GM21619 (cell line): Measurements from ENCODE around the gene MAPK11.

Experiments used
- ATAC-seq: cut with Tn5 transposase; IDR thresholded peaks from one replicate; pipeline ENCODE4 v1.9.1; 2021; ENCODE audit not compliant: unreplicated experiment

Gene MAPK11

DNA sequence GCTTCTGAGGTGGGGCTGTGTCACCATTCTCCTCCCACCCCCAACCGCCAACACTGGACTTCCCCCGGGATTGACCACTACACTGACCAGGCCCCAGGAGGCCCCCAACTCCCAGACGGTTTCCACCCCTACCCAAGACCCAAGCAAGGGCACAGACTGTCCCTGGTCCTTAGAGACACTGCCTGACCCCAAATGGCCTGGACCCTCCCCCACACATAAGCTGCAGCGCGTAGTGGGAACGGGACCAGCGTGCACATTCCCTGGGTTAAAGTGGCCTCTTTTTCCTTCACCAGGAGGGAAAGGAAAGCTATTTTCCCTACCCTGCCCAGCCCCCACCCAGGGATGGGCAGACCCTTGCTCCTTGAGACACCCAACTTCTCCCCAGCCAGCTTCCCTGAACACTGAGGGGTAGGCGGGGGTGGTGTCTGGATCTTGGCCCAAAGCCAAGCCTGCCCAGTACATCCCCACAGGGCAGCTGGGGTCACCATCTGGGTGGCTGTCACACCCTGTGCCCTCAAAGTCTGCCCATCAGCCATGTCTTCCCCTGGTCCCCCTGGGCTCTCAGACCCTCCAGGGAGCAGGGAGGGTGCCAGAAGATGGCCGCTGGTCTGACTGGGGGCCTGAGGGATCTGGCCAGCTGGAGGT lies 7.1 kb downstream of the MAPK11 start:
- ATAC-seq: no peak

DNA sequence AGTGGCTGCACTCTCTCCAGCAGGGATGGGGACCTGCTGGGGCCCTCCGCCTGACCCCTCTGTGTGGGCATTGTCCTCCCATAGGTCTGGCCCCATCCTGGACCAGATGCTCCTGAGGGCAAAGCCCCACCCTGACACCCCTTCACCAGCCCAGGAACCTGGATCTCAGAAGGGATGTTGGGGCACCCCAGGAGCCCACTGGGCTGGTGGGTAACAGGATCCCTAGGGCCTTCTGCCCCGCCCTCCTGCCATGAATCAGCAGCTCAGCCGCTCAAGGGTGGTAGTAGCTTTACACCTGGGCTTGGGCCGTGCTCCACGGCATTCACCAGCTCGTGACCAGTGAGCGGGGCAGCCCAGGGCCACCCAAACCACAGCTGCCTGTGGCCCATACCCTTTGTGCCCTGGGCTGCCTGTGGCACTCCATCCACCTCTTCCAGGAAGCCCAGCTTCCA lies 7.7 kb downstream of the MAPK11 start:
- ATAC-seq: no peak

DNA sequence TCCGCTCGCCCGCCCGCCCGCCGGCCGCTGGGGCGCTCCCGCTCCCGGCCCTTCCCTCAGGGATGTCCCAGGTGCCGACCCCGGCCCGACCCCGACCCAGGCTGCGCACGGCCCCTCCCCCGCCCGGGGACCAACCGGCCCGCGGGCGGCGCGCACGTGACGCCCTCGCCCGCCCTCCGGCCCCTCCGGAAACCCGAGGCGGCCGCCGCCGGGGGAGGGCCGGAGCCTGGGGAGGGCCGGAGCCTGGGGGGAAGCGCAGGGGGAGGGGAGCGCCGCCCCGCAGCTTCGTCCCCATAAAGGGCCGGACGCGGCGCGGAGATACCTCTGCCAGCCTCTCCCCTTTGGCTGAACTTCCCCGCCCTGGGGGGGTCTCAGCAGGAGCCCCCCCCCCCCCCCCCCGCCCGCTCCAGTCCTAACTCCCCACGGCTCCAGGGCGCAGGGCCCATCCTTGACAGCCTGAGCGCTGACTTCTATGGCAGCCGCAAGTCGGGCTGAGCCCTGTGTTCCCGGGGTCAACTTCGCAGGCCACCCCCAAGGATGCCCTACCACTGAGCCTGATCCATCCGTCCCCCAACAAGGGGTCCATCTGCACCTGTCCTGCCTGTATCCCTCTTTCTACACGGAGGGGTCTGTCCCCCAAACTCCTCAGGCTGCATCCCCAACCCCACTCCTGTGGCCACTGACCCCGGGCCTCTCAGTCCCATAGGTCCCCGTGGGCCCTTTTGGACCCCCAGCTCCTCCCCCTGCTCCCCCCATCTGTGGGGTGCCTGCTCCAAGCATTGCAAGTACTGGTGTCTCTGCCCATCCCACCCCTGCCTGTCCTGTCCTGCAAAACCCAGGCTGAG lies 8.3 kb downstream of the MAPK11 start, which contains the start of gene MAPK12:
MAPK12 (minus strand) TSS at position 69 of the 845 bp plus-strand sequence. CDS start 174 bp downstream, outside the sequence.
- no peak for ATAC-seq

DNA sequence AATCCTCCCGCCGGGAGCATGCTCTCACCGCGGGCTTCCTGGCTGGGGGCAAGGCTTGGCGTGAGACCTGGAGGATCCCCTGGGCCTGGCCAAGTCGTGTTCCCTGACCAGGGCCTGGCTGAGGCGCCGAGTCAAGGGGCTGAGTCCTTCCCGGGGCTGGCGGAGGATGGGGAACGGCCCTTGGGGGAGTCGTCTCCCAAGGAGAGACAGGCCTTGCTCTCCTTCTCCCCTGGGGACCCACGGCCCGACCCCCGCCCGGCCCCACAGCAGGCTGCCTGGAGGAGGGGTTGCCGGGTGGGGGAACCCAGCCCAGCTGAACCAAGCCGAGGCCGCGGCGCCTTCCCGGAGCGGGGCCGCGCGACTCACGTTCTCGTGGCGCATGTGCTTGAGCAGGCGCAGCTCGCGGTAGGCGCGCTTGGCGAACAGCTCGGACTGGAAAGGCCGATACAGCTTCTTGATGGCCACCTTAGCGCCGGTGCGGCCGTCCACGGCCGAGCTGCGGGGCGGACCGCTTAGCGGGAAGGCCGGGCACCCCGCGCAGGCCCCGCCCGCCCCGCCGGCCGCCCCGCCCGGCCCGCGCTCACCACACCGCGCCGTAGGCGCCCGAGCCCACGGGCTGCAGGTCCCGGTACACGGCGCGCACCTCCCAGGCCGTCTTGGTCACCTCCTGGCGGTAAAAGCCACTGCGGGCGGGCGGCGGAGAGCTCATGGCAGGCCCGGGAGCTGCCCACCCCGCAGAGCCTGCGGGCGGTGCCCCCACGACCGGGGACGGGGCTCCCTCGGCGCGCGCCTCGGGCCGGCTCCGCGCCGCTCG lies 9.2 kb downstream of the MAPK11 start:
- ATAC-seq: no peak

DNA sequence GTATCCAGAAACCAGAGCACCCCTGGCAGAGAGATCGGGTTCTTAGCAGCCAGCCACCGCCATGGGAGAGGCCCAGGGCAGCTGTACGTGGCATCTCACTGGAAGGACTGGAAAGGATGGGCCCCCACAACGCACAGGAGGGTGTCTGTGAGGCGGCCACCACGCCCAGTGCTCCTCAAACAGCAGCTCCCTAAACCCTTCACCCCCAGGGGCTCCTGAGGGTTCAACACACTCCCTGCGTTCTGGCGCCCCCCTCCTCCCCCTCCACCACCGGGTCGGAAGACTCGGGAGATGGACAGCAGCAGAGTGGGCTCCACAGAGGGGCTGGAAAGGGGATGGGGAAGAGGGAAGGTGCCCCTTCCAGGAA lies 9.8 kb downstream of the MAPK11 start:
- no peak for ATAC-seq

DNA sequence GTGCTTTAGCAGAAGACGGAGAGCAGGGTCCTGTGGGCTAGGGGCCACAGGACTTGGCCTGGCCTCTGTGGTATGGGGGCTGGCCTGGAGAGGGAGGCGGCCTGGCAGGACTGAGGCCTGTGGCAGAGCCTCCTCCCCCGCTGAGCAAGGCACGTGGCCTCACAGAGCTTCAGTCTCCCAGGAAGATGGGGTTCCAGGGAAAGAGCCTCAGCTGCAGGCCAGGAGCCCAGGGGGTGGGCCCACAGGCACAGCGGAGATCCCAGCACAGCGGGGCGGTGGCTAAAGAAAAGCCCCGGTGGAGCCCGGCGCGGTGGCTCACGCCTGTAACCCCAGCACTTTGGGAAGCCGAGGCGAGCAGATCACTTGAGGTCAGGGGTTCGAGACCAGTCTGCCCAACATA lies 10.9 kb downstream of the MAPK11 start:
- ATAC-seq: no peak

DNA sequence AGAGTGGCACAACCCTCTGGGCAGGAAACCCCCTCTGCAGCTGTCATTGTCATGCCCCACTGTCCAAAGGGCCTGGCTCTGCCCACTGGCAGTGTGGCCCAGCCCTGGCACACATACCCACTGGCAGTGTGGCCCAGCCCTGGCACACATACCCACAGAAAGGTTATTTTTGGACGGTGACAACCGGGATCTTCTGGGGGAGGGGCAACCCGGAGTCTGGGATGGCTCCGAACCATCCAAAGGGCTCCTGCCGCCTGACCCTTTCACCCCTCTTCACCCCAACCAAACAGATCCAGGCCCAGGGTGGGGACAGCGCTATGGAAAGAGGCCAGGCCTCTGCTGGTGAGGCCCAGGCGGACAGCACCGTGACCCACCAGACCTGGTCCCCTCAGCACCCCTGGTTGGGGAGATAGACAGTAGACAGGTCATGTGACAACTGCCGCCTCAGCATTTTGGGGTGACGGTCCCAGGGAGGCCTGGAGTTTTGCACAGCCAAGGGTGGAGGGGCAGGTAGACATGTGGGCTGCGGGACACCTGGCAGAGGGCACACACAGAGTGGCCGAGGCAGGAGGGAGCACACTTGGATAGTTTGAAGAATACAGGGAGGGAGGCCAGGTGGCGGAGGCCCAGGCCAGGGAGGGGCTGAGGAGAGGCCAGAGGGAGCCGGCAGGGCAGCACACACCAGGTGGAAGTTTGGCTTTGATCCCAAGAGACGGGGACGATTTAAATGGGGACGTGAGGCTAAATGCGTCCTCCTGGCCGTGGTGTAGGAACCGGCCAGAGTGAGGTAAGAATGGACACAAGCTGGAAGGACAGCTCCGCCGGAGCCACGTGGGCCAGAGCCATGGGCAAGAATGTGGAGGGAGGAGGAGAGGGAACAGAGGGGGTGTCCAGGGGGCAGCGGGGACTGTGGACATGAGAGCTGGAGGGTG lies 11.6 kb downstream of the MAPK11 start:
- no peak for ATAC-seq

DNA sequence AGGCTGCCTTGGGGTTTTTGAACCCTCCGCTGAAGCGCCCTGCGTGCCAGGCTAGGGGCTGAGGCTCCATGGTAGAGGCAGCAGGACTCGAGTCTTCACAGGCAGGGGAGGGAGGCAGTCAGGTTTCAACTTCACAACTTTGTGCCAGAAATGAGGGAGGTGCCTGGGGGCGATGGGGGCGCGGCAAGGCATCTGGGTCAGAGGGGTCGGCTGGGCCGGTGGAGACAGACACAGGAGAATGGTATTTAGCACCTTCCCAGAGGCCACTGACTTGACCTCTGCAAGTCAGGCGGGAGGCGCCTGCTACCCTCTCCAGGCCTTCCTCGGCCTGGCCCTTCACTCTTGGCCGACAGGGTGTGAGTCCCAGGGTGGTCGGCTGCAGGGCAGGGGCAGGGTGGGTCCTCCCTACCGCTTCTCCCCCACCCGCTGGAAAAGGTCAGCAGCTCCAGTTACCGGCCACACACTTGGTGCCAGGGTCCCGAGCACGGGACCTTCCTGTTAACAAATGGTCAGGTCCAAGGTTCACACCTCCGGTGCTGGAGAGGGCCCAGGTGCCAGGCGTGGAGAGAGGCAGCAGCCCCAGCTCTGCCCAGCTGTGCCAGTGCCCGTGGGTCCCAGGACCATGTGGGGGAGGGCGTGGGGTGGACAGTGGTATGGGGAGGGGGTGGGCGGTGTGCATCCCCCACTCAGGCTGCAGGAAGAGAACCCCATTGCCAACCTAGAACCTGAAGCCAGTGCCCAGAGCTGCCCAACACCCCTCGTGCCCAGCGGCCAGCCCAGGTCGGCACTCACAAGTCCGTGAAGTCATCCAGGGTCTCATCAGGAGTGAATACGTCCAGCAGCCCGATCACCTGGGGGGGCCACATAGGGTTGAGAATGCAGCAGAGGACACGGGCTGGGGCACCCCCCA lies 12.5 kb downstream of the MAPK11 start:
- no peak for ATAC-seq

DNA sequence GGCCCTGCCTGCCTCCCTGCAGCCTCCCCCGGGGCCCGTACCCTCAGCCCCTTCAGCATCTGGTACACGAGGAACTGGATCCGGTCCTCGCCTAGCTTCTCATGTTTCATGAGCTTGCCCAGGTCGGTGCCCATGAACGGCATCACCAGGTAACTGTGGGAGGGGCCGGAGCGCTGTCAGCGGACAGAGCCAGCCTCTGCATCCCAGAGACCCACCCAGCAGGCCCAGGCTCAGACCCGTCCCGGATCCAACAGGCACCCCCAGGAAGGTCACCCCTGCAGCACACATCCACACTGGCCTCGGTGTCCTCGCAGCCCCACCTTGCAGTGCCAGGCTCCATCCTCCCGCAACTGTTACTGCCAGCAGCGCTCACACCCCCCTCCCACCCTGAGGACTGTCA lies 13.1 kb downstream of the MAPK11 start:
- ATAC-seq: no peak

DNA sequence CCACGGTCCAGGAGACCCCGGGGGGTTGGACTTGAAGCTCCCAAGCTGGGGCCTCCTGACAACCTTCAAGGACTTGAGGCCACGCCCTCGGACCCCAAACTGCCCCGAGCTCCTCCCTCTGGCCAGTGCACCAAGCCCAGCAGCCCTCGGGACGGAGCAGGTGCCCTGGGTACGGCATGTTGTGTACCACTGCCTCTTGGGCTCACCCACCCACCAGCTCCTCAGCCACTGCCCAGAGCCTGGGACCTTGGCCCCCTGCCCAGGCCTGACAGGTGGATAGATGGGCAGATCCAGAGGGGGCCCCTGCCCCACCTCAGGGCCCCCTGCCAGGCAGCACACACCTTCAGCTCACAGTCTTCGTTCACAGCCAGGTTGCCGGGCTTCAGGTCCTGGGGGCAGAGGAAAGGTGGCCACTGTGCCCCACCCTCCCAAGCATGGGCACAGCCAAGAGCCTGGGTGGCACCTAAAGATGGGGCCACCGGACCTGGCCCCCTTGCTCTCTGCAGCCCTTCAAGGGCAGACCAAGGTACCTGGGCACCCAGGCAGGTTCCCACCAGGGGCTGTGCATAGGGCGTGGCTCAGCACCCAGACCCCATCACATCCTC lies 13.8 kb downstream of the MAPK11 start:
- no peak for ATAC-seq

DNA sequence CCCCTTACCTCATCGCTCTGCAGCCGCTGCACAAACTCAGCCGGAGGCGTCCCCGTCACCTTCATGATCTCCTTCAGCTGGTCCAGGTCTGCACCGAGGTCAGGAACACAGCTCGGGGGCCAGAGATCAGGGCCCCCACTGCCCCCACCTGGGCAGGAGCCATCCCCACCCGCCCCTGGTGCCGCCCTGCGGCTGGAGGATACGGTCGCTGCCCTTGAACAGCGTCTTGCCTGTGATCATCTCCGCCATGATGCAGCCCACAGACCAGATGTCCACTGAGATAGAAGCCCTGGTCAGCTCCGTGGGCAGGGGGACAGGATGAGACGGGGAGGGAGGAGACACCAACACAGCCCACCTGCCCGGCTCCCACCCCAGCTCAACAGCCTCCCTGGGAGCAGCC lies 14.6 kb downstream of the MAPK11 start:
- ATAC-seq: no peak

DNA sequence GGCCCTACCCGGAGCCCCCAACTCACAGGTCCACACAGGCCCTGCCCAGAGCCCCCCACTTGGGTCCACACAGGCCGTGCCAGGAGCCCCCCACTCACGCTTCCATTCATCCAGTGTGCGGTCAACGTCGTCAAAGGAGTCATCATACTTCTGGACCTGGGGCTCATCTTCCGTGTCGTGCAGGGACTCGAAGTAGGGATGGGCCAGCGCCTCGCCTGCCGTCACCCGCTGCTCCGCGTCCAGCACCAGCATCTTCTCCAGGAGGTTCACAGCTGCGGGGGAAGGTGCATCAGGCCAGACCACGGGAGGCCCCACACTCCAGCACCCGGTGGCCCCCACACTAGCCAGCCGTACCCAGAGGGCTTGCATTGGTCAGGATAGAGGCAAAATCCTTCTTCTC lies 15.1 kb downstream of the MAPK11 start:
- no peak for ATAC-seq

DNA sequence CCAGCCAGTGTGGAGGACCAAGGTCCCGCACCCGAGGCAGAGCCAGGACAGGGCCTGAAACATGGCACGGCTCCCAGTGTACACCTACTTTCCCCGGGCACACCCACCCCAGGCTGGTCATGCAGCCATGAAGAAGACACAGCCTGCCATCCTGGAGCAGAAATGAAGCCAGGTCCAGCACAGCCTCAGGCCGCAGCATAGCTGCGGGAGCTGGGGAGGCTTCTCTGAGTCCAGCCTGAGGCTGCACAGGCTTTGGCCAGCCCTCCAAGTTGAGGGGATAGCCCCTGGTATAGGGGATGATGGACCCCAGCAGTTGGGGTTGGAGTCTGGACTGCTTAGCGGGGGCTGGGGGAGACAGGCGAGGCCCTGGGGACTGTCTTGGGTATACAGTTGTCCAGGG lies 16.2 kb downstream of the MAPK11 start:
- ATAC-seq: no peak

DNA sequence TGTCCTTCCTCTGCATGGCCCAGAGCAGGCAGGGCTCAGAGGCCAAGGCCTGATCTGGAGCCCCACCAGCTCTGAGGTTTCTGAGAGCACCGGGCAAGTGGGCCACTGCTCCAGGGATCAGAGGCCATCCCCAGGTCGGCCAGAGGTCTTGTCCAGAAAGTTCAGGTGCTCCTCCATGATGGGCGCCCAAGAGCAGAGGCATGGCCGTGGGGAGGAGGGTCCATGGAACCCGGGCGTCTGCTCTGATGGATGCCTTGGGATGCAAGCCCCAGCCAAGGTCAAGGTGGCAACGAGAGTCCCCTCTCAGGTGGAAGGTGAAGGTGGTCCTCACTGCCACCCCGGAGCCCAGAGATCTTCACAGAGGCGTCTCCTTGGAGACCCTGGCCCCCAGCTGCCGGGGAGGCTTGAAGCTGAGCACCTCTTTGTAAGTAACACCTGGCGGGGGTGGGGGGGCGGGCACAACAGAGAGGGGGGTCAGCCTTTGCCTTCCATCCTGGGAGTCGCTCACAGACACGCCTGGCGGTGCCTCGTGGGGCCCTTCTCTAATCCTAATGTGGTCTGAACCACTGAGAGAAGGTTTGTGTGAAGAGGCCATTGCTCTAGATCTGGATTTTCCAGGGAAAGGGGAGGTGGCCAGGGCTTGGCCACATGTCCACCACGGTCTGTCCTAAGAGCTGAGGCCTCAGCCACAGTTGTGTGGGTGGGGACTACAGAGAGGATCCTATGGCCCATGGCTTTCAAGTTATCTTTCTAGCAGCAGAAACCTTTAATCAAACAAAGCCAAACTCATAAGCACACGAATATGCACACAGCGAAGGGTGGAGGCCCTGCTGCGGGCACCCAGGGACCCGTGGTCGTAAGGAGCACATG lies 16.9 kb downstream of the MAPK11 start:
- ATAC-seq: no peak

DNA sequence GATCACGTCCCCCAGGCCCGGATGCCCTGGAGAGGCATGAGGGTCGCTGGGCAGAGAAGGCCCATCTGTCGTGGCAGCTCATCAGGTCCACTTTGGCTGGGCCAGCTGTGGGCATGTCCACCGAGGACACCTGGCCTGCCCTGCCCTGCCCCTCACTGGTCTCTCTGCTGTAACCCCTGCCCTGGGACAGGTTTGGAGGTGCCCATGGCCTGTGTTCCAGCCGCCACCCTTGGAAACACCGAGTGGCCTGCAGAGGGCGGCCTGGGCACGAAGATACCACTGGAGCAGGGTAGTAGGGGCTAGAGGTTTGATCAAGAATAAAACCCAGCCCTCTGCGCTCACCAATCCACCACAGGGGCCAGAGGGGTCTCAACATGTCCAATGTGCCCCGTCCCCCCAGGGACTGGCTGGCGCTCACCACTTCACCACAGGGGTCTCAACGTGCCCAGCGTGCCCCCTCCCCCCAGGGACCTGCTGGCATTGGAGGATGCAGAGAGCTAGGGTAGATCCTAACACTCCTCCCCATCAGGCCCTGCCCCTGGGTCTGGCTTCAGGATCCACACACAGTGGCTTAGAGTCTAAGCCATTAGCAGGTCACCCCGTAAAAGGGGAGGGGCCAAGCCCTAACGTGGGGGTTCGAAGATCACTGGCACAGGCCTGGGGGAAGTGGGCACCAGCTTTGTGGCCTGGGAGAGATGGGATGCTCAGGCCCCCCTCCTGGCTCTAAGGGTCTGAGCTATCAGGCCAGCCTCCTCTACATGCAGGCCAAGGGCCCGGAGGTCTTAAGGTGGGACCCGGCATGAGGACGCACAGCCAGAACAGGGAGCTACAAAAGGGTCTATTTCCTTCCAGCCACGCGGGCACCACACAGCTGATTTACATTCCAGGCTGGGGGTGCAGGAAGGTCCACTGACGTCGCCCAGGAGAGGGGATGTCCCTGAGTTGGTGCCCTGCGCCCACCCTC lies 17.8 kb downstream of the MAPK11 start:
- no peak for ATAC-seq

DNA sequence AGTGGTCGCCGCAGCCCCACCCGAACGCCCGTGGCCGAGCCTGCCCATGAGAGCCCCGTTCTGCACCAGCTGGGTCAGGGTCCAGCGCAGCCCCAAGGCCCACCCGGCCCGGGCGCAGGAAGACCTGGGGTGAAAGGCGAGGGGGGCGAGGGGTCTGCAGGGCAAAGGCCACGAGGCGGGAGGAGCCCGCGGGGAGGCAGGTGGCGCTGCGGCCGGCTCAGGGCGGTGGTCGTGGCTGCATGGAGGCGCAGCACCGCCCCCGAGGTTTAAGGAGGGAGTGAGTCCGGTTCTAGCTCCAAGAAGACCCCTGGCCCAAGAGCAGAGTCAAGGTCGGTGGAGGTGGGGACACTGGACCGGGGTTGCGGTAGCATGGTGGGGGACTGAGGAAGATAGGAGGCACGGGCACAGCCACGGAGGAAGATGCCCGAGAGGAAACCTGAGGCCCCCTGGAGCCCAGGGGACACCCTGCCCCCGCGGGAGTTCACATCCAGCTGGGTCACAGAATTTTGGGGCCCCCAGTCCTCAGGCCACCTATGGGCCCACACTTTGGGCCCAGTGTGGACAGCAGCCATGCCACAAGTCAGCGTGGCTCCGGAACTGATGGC lies 18.6 kb downstream of the MAPK11 start:
- no peak for ATAC-seq
